ENCODE data around the gene PSMA3. TPM values are rescaled to one million over a fixed set of nuclear protein-coding genes. Genes with fewer than 3 reads are reported as not detected.
"Not testable (repeated sequence)": the region's sequence is repeated elsewhere in the genome, so short reads cannot be mapped to it uniquely, and the experiment has no call there.

Gene PSMA3
- total and polyA plus RNA-seq, 9 donors: 68.1 to 136 (median 80.3) TPM

- H3K9me3 ChIP-seq: no peaks in the 10 kb centered on the region
- H3K27me3 ChIP-seq: no peaks in the 10 kb centered on the region
- no peak overlapping the region for H3K27ac ChIP-seq
- intact Hi-C loops (cut with DNase I): no loop called here
- no peaks in the 10 kb centered on the region for H3K36me3 ChIP-seq
- no peak overlapping the region for H3K4me3 ChIP-seq
- 97% methylated on average over 4 of the region's 4 CpGs for WGBS, 3 donors
- no peak for DNase-seq
- no peaks in the 10 kb centered on the region for H3K4me1 ChIP-seq (ENCODE audit: insufficient read depth)
- no peak for TF ChIP-seq POLR2A (IDR thresholded peaks at IDR 0.05)
- TF ChIP-seq CTCF (IDR thresholded peaks at IDR 0.05): no peak
- TF ChIP-seq EP300 (IDR thresholded peaks at IDR 0.05): no peak
These were observed 13.5 kb downstream of the PSMA3 start for GRCh38 chr14:58258156-58258555.

GRCh38 chr14:58262005-58262404 lies 17.4 kb downstream of the PSMA3 start:
- H3K4me1 ChIP-seq (ENCODE audit: insufficient read depth); H3K9me3 ChIP-seq; DNase-seq; intact Hi-C loops (cut with DNase I); H3K27ac ChIP-seq; H3K27me3 ChIP-seq; H3K36me3 ChIP-seq; H3K4me3 ChIP-seq: not testable (repeated sequence)
- 93 to 96% (median 94%) methylated on average over 10 of the region's 10 CpGs for WGBS, 3 donors

GRCh38 chr14:58265401-58265800 lies 20.8 kb downstream of the PSMA3 start:
- Histone ChIP-seq H3K27ac (no peak overlapping the region), H3K27me3 (no peaks in the 10 kb centered on the region), H3K4me3 (no peak overlapping the region), H3K9me3 (no peaks in the 10 kb centered on the region), H3K4me1 (ENCODE audit: insufficient read depth) (no peaks in the 10 kb centered on the region), H3K36me3 (no peaks in the 10 kb centered on the region)
- no peak for DNase-seq
- intact Hi-C loops (cut with DNase I): loop anchor here in 1 of 4 donors (5.0 kb wide), 1 partner anchor 698 kb away; no protein-coding TSS in a partner anchor
- TF ChIP-seq CTCF (IDR thresholded peaks at IDR 0.05): no peak
- TF ChIP-seq EP300 (IDR thresholded peaks at IDR 0.05): no peak
- TF ChIP-seq POLR2A (IDR thresholded peaks at IDR 0.05): no peak

- DNase-seq: no peak
- intact Hi-C loops (cut with DNase I): no loop called here
- Histone ChIP-seq H3K36me3 (no peaks in the 10 kb centered on the region), H3K27ac (no peak overlapping the region), H3K4me1 (ENCODE audit: insufficient read depth) (peaks cover 2% of the 10 kb centered on the region), H3K9me3 (no peaks in the 10 kb centered on the region), H3K4me3 (no peak overlapping the region), H3K27me3 (no peaks in the 10 kb centered on the region)
- WGBS, 3 donors: 69 to 74% (median 73%) methylated on average over 2 of the region's 2 CpGs
- TF ChIP-seq CTCF (IDR thresholded peaks at IDR 0.05) (no peak), POLR2A (IDR thresholded peaks at IDR 0.05) (no peak), EP300 (IDR thresholded peaks at IDR 0.05) (no peak)
These were observed 26.0 kb downstream of the PSMA3 start for GRCh38 chr14:58270628-58271027.

GRCh38 chr14:58272588-58273372 lies 28.1 kb downstream of the PSMA3 start:
- Histone ChIP-seq H3K27ac (no peak overlapping the region), H3K27me3 (no peaks in the 10 kb centered on the region), H3K4me1 (ENCODE audit: insufficient read depth) (peaks cover 2% of the 10 kb centered on the region), H3K36me3 (no peaks in the 10 kb centered on the region), H3K9me3 (no peaks in the 10 kb centered on the region), H3K4me3 (no peak overlapping the region)
- intact Hi-C loops (cut with DNase I): no loop called here
- WGBS, 3 donors: 67 to 73% (median 71%) methylated on average over 4 of the region's 4 CpGs
- no peak for TF ChIP-seq EP300 (IDR thresholded peaks at IDR 0.05)
- TF ChIP-seq POLR2A (IDR thresholded peaks at IDR 0.05): no peak
- no peak for TF ChIP-seq CTCF (IDR thresholded peaks at IDR 0.05)
- DNase-seq: no peak
